ENCODE measurements around the gene FAM3D. TPM values are rescaled to one million over a fixed set of nuclear protein-coding genes. Genes with fewer than 3 reads are reported as not detected.

The FAM3D gene
- total RNA-seq, 1 experiment from 2014 or later: 0.32 TPM

- H3K27me3 ChIP-seq (ENCODE audit: insufficient read depth, low read length): no peaks in the 10 kb centered on the region
- no peaks in the 10 kb centered on the region for H3K9me3 ChIP-seq (ENCODE audit: control insufficient read depth in 1 of 2, insufficient read depth in 1 of 2, low read depth in 1 of 2, low read length in 2 of 2)
- no peak for ATAC-seq
- no TSS peak for BruUV-seq (replicated peaks)
- H3K9me2 ChIP-seq (ENCODE audit: insufficient read depth): no peaks in the 10 kb centered on the region
- no peak overlapping the region for H3K4me3 ChIP-seq (replicated peaks in 1 of 2; ENCODE audit: low read depth in 1 of 2, low read length in 2 of 2)
- CTCF ChIA-PET: no interaction called here
- H3K36me3 ChIP-seq (ENCODE audit: control insufficient read depth in 1 of 2, insufficient read depth in 2 of 2, low read length in 2 of 2): no peaks in the 10 kb centered on the region
- no peak overlapping the region for H3K4me2 ChIP-seq (ENCODE audit: low read length)
- no peak for TF ChIP-seq TCF7L2 (IDR thresholded peaks at IDR 0.05; ENCODE audit: borderline replicate concordance, extremely low read depth, insufficient read depth, insufficient read length)
- no peak for TF ChIP-seq SIN3A (IDR thresholded peaks at IDR 0.05; ENCODE audit: low read depth)
- no peak for TF ChIP-seq RAD21 (IDR thresholded peaks at IDR 0.05; ENCODE audit: low read depth)
- no peak for TF ChIP-seq SRF (IDR thresholded peaks at IDR 0.05; ENCODE audit: low read depth)
- no peak for TF ChIP-seq EGR1 (IDR thresholded peaks at IDR 0.05; ENCODE audit: low read depth)
- TF ChIP-seq POLR2AphosphoS5 (IDR thresholded peaks at IDR 0.05; ENCODE audit: low read depth, low read length): no peak
- TF ChIP-seq, protein P1, sequence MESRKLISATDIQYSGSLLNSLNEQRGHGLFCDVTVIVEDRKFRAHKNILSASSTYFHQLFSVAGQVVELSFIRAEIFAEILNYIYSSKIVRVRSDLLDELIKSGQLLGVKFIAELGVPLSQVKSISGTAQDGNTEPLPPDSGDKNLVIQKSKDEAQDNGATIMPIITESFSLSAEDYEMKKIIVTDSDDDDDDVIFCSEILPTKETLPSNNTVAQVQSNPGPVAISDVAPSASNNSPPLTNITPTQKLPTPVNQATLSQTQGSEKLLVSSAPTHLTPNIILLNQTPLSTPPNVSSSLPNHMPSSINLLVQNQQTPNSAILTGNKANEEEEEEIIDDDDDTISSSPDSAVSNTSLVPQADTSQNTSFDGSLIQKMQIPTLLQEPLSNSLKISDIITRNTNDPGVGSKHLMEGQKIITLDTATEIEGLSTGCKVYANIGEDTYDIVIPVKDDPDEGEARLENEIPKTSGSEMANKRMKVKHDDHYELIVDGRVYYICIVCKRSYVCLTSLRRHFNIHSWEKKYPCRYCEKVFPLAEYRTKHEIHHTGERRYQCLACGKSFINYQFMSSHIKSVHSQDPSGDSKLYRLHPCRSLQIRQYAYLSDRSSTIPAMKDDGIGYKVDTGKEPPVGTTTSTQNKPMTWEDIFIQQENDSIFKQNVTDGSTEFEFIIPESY (IDR thresholded peaks at IDR 0.05; ENCODE audit: extremely low read depth, insufficient replicate concordance, low read length): no peak
- TF ChIP-seq EZH2 (IDR thresholded peaks at IDR 0.05): no peak
- no peak for TF ChIP-seq SP1 (IDR thresholded peaks at IDR 0.05; ENCODE audit: low read depth)
- TF ChIP-seq EZH2phosphoT487 (IDR thresholded peaks at IDR 0.05; ENCODE audit: borderline replicate concordance): no peak
- no peak for TF ChIP-seq ATF3 (IDR thresholded peaks at IDR 0.05)
- TF ChIP-seq CBX3 (IDR thresholded peaks at IDR 0.05; ENCODE audit: low read depth): no peak
- no peak for TF ChIP-seq CEBPB (IDR thresholded peaks at IDR 0.05; ENCODE audit: low read depth)
- TF ChIP-seq, protein P2, sequence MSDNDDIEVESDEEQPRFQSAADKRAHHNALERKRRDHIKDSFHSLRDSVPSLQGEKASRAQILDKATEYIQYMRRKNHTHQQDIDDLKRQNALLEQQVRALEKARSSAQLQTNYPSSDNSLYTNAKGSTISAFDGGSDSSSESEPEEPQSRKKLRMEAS (IDR thresholded peaks at IDR 0.05): no peak
- no peak for TF ChIP-seq POLR2A (IDR thresholded peaks at IDR 0.05; ENCODE audit: borderline replicate concordance, extremely low read depth, insufficient read depth, insufficient read length)
- TF ChIP-seq ZFX (IDR thresholded peaks at IDR 0.05): no peak
- TF ChIP-seq, protein P3, sequence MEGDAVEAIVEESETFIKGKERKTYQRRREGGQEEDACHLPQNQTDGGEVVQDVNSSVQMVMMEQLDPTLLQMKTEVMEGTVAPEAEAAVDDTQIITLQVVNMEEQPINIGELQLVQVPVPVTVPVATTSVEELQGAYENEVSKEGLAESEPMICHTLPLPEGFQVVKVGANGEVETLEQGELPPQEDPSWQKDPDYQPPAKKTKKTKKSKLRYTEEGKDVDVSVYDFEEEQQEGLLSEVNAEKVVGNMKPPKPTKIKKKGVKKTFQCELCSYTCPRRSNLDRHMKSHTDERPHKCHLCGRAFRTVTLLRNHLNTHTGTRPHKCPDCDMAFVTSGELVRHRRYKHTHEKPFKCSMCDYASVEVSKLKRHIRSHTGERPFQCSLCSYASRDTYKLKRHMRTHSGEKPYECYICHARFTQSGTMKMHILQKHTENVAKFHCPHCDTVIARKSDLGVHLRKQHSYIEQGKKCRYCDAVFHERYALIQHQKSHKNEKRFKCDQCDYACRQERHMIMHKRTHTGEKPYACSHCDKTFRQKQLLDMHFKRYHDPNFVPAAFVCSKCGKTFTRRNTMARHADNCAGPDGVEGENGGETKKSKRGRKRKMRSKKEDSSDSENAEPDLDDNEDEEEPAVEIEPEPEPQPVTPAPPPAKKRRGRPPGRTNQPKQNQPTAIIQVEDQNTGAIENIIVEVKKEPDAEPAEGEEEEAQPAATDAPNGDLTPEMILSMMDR (IDR thresholded peaks at IDR 0.05 in 2 of 3, conservative IDR thresholded peaks at IDR 0.05 in 1 of 3; ENCODE audit: borderline replicate concordance in 1 of 3, insufficient read depth in 1 of 3, low read depth in 2 of 3, low read length in 2 of 3): no peak
- no peaks in the 10 kb centered on the region for H4K20me1 ChIP-seq (ENCODE audit: insufficient read depth)
- POLR2A ChIA-PET: no interaction called here
- intact Hi-C loops (cut with micrococcal nuclease): loop anchor here (10.0 kb wide), 1 partner anchor 349 kb away; no protein-coding TSS in a partner anchor
- H3K79me2 ChIP-seq (ENCODE audit: insufficient read depth, low read length): no peaks in the 10 kb centered on the region
- H2AFZ ChIP-seq (ENCODE audit: low read depth, low read length, poor library complexity, severe bottlenecking): no peak overlapping the region
- no peak overlapping the region for H3K9ac ChIP-seq (ENCODE audit: low read length)
- DNase-seq (ENCODE audit: low read depth, low spot score): no peak
- peaks cover 0 to 4% of the 10 kb centered on the region in 2 experiments; a peak in 1 of 4 replicates for H3K4me1 ChIP-seq (ENCODE audit: control insufficient read depth in 1 of 2, insufficient read depth in 2 of 2, low read length in 2 of 2)
- RAD21 ChIA-PET (ENCODE audit: low non-redundant PET in 1 of 2, low total read pairs in 2 of 2, uncharacterized antibody in 2 of 2, unreplicated experiment in 2 of 2): no interaction called here
- H3K27ac ChIP-seq (ENCODE audit: low read depth, low read length): no peak overlapping the region
Measured at GRCh38 chr3:58645726-58646125, 20.8 kb downstream of the FAM3D start.
